HG02870 (cell line): ENCODE results near the gene CRTAC1.
A peak's percentile ranks its signal among the peaks of the same experiment; 100 is the strongest.

Experiments used
- ATAC-seq: cut with Tn5 transposase; IDR thresholded peaks from one replicate; pipeline ENCODE4 v1.9.1; 2021; ENCODE audit warnings: mild to moderate bottlenecking, moderate library complexity; ENCODE audit not compliant: unreplicated experiment

Gene CRTAC1, protein sequence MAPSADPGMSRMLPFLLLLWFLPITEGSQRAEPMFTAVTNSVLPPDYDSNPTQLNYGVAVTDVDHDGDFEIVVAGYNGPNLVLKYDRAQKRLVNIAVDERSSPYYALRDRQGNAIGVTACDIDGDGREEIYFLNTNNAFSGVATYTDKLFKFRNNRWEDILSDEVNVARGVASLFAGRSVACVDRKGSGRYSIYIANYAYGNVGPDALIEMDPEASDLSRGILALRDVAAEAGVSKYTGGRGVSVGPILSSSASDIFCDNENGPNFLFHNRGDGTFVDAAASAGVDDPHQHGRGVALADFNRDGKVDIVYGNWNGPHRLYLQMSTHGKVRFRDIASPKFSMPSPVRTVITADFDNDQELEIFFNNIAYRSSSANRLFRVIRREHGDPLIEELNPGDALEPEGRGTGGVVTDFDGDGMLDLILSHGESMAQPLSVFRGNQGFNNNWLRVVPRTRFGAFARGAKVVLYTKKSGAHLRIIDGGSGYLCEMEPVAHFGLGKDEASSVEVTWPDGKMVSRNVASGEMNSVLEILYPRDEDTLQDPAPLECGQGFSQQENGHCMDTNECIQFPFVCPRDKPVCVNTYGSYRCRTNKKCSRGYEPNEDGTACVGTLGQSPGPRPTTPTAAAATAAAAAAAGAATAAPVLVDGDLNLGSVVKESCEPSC

DNA sequence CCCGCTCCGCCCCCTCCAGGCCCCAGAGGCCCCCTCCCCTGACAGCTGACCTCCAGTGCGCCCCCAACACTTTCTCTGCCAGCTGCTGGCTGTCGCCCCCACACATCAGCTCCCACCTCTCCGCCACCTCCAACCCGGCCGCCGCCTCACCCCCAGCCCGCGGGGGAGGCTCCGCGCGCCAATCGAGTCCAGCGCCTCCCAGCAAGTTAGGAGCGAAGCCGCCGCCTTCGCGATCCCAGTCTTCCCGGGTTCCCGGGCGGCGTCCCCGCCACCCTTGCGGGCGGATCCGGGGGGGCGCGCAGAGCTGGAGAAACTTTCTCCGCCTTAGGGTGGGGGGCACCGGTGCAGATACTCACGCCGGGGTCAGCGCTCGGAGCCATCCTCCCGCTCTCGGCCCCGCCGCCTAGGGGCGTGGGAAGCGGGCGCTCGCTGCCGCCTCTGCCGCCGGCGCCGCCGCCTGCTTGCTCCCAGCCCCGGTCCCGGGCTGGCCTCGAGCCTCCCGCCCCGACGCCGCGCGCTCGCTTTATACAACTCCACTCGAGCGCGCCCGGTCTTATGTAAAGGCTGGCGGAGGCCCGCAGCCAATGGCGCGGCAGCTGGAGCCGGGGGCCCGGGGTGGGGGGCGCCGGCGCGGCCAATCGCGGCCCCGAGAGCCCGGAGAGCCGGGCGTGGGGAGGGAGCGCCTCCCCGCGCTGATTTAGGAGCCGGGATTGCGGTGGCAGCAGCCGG is at the start of gene CRTAC1:
Gene CRTAC1 (minus strand): TSS at position 529 of the 729 bp plus-strand sequence. CDS start 149 bp downstream, at position 380.
- ATAC-seq: no peak

DNA sequence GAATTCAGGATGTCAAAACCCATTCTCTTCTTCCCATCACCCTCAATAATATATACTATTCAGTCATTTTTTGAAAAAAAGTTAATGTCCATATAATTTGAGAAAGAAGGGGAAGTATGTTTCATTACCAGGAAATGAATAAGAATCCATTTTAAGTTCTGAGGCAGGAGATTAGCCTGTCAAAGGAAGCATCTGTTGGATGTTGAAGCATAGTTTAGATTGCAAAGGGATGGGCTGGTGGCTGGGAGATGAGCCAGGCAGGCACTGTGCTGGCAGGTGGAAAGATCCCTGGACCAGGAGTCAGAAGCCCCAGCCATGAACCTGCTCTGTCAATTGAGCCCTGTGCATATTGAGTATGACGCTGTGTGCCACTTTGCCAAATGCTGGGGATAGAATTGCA is 48.4 kb upstream of the CRTAC1 start:
- ATAC-seq: no peak

DNA sequence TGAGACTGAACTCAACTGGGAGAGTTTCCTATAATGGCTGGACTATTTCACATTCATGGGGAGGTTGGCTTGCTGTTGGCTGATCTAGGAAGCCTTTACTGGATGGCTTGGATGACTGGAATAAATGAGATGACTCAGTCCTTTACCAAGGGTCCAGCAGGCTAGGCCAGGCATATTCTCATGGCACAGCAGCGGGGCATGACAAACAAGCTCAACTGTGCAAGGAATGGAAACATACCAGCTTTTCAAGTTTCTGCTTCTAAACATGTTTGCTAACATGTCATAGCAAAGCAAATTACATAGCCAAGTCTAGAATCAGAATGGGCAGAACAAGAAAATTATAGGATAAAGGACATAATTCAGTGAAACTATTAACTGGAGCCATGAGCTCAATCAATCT is 46.8 kb upstream of the CRTAC1 start:
- ATAC-seq: no peak

DNA sequence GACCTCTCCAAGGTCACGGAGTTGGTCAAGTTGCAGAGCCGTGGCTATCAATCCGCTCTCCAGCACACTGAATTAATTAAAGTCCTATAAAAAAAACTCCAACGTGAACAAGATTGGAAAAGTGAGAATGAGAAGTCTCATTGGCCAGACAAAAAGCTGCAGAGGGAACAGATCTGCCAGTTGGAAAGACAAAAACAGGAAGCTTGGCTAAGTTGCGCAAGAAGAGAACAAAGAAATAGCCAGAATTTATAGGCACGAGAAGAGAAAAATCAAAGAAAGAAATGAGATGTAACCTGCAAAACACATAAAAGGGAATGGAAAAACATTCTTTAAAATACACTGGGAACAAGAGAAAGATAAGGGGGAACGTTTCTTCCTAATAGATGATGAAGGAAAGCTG is 45.7 kb upstream of the CRTAC1 start:
- ATAC-seq: no peak

DNA sequence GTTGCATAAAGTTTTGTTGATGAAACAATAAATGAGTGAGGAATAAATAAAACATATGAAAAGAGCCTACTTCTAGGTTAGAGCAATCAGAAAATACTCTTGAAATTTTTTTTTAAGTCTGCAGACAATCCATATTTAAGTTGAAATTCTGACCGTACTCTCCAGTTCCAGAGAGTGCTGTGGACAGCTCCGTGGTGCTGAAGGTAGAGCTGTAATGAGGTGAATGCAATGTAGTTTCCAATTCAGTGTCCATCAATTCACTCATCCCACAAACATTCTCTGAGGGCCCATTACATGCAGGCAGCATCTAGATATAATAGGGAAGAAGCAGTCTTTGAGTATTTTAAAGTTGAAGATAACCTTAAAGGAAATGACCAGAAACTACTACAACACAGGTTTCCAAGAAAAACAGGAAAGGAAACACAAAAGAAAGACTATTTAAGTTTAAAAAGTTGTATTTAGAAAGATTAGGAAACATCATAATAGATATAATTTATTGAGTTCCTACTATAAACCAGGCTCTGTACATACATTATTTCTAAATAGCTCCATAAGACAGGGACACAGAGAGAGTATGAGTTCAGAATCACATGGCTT is 44.0 kb upstream of the CRTAC1 start:
- ATAC-seq: no peak

DNA sequence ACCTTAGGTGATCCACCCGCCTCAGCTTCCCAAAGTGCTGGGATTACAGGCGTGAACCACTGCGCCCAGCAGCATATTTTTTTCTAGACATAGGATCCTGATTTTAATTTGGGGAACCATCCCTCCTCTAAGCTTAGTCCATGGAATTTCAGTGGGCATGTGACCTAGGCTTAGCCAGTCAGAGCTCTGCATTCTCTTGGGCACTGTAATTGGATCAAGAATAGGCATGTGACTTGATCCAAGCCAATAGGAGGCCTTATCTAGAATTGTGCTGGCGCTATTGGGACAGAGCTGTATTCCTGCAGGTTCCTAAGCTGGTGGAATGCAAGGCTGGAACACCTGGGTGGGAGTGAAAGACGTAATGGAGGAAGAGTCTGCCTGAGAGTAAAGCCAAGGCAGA is 36.7 kb upstream of the CRTAC1 start:
- ATAC-seq: no peak

DNA sequence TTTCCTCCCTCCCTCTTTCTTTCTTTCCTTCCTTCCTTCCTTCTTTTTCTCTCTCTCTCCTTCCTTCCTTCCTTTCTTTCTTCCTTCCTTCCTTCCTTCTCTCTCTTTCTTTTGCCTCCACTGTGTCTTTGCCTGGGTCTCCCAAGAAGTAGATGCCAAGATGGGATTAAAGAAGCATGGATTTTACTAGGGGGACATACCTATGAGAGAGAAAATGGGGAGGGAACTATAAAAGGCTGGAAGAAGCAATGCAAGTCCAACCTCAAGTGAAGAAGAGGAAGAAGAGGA is 33.3 kb upstream of the CRTAC1 start:
- ATAC-seq: no peak

DNA sequence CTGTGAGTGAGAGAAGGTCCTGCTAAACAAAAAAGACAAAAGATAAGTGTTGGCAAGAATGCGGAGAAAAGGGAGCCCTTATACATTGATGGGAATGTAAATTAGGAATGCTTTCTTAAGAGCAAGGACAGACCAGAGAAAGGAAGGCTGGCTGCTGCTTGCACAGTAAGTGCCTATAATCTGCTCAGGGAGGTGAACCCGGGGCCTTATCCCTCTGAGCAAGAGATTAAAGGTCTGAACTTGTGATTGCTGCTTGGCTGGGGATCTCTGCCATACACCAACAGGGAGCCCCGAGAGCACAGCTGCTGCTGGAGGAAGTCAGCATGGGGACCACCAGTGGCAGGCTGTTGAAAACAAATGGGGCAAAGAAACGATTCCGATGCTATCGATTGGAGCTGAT is 32.0 kb upstream of the CRTAC1 start:
- ATAC-seq: no peak

DNA sequence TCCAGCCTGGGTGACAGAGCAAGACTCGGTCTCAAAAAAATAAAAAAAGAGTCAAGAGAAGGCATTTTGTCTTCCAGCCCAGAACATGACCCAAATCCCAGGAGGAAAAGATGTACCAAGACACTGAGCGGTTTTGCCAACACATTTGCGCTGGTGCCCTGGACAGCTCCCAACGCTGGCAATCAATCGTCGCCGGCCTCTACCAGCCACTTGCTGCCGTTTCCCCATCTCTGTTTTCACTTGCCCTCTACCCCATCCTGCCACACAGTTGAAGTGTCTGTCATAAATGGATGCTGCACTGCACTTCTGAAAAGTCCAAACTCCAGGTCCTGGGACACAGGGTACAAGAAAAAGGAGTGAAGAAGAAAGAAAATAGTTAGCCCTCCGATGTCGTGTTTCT is 29.7 kb upstream of the CRTAC1 start:
- no peak for ATAC-seq

DNA sequence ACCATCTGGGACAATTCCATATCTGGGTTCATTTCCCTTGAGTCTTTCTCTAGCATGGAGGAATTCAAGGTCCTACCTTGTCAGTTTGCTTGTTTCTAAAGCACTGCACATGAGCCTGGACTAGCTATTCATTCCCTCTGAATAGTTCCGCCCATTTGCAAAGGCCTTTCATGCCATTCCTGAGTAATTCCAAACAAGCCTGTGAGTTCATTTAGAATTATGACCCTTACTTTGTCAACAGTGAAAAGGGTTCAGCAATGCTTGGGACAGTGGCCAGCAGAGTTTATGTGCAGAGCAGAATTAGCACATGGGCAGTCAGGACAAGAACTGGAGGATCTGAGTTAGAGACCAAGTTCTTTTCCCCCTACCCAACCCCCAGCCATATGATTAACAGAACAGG is 27.9 kb upstream of the CRTAC1 start:
- no peak for ATAC-seq

DNA sequence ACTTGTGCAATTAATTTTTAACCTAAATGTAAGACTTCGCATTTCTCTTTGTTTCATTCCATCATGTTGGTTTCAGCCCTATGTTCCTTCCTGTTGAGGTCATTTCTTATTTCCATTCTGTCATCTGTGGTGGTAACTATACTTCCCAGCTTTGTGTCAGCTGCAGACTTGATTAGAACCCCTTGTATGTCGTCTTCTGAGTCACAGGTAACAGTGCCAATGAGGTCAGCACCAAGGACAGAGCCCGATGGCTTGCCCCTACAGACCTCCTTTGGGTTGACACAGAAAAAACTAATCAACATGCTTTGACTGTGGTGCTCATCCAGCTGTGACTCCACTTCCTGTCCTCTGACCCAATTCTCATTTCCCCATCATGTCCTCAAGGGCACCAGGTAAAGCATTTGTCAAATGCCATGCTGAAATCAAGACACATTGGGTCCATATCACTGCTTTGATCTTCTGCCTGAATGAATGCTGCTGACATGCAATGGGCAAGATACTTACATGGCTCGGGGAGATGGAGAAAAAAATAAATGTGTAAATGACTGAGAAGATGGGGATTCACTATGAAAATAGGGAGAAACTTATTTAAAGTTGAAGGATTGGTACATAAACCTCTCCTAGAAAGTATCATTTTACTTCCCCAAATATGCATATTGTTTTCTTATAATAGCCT is 25.6 kb upstream of the CRTAC1 start:
- no peak for ATAC-seq

DNA sequence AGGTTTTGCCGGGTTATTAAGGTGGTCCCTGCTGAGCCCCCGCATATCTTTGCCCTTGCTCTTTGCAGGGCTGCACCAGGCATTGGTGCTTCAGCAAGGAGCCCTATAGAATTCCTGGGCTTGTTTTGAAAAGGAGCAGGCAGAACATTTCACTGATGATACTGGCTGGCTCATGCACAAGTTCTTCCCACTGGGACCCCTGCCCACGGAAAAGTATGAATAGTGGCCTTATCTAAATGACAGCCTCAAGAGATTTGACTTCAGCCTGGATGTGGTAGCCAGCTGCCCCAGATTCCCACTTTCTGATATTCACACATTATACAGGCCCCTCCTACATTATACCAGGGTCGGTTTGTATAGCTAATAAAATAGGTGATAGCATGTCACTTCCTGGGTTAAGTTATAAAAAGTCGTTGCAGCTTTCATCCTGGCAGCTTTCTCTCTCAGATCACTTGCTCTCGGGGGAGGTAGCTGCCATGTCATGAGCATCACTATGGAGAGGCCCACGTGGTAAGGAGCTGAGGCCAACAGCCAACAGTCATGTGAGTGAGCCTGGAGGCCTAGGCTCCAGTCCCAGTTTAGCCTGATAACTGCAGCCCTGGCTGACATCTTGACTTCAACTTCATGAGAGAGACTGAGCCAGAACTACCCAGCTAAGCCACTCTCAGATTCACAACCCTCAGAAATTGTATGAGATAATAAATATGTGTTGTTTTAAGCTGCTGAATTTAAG is 16.8 kb upstream of the CRTAC1 start:
- no peak for ATAC-seq

DNA sequence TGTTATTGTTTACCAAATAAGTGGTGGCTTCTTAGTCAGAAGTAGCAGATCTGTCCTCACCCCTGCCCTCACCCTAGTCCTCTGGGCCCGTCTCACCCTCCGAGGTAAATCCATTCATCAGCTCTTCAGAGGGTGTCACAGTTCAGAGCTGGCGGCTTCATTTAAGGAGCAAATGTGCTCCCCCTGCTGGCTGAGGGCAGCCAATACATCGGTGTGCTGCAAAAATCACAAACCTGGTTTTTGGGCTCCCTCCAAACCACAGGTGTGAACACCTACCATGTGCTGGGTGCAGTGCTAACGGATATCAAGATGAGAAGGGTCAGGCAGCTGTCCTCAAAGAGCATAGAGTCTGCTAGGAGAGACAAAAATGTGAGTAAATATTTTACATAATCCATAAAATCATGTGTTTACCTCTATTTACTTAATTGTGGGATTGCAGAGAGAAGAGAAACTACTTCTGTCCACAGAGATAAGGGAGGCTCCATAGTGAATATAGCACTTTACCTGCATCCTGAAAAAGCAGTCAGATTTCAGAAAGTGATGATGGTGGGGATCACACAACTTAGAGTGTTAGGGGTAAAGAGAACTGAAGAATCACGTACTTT is 15.5 kb upstream of the CRTAC1 start:
- peak; percentile 50 for ATAC-seq

DNA sequence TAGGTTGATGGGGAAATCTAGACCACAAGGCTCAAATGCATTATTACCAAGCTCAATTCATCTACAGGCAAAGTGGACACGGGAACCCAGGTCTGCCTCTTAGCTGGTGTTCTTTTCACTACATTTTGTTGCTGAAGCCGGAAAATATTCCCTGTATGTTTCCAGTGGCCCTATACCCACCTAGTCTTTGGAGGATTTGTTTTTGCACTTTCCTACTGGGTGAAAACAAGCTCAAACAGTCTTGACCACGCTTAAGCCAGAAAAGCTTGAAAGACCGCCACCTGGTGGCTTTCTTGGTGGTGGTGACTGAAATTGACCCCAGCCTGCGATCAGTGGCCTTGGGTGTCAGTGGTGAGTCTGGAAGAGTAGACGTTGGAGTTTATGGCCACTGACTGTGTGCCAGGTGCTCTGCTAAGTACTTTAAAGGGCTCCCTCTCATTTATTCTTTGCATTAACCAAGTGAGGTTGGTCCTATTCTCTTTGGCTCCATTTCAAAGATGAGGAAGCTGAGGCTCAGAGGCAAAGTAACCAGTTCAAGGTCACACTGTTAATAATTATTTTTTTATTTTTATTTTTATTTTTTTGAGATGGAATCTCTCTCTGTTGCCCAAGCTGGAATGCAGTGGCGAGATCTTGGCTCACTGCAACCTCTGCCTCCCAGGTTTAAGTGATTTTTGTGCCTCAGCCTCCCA is 11.1 kb upstream of the CRTAC1 start:
- no peak for ATAC-seq

DNA sequence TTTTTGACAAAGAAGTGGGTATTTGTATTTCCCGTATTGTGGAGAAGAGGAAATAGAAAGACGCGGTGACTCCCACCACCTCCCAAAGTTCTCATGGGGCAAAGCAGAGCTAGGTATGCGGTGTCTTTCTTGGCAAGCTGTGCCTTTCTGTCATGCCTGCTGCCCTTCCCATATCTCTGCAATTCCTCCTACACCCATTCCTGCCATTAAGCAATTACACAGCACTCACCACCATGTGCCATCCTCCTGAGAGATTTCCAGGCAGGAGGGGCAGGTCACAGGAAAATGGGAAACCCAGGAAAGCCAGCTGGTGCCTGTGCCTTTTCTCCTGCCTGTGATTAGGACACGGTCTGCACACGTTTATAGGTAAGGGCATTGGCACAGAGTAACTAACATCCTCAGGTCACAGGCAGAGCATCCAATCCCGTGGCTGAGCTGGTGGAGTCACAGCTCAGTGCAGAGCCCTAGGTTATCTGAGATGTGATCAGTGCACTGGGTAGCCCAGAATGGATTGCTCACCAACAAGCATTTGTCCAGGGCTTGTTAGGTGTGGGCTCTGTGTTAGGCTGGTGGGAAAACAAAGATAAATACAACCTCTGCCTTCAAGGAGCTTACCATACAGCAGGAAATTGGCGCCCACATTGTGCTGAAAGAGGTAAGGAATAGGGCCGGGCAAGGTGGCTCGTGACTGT is 9.4 kb upstream of the CRTAC1 start:
- no peak for ATAC-seq

DNA sequence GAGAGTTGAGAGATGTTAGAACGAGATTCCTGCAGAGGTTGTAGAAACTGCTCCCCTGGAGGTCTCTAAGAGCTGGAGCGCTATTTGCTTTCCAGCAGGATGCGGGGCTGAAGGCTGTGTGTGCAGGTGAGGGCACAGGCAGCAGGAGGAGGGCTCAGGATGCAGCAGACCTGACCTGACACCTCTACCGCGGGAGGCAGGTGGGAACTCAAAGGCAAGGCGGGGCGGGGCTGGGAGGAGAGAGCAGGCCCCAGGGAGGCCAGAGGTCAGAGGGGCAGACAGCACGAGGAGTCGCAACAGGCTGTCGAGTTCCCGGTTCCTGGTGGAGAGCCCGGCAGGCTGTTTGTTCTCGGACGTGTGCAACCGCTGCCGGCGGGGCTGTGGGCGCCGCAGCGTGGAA is 7.9 kb upstream of the CRTAC1 start:
- ATAC-seq: no peak

DNA sequence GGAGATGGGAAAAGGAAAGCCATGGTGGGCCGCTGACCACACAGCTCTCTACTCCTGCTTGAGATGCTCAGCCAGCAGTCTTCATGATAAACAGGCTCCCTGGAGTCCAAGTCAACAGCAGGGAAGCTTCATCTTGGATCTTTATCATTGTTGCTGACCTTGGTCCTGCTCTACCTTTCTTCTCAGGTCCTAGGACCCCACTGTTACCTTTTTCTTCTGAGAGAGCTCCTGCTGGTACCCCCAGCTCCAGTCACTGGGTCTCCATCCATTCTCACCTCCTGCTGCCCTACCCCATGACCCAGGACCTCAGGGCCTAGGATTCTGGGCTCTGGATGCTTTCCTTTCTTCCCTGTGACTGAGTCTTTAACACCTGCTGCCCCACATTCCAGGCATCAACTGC is 5.2 kb upstream of the CRTAC1 start:
- no peak for ATAC-seq

DNA sequence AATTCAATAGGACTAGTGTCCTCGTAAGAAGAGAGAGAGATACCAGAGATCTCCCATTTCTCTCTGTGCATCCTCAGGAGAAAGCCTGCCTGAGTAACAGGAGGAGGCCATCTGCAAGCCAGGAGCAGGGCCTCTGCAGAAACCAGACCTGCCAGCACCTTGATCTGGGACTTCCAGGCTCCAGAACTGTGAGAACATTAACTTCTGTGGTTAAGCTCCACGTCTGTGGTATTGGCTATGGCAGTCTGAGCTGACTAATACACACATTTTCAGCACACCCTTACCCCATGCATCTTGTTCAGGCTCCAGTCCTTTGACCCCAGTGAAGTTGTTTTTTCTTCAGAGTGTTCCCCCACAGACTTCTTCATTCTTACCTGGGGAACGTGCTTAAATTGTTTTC is 3.1 kb upstream of the CRTAC1 start:
- no peak for ATAC-seq

DNA sequence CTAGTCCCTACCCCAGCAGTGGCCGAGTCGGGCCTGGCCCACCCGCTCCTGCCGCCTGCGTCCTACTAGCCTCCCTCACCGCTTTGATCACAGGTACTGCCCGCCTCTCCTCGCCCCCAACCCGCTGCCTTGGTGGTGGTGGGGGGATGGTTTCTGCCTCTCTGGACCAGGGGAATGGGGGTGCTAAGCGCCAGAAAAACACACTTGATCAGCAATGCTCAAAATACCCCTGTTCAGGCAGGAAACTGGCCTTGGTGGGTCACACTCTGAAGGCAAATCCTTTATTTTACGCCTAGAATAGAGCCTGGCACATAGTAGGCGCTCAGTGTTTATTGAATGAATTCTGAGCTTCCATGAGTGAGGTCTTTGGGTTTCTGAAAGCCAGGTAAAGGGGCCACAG is 1.0 kb upstream of the CRTAC1 start:
- ATAC-seq: no peak
